ENCODE data around the gene EOGT.

The EOGT gene

DNA sequence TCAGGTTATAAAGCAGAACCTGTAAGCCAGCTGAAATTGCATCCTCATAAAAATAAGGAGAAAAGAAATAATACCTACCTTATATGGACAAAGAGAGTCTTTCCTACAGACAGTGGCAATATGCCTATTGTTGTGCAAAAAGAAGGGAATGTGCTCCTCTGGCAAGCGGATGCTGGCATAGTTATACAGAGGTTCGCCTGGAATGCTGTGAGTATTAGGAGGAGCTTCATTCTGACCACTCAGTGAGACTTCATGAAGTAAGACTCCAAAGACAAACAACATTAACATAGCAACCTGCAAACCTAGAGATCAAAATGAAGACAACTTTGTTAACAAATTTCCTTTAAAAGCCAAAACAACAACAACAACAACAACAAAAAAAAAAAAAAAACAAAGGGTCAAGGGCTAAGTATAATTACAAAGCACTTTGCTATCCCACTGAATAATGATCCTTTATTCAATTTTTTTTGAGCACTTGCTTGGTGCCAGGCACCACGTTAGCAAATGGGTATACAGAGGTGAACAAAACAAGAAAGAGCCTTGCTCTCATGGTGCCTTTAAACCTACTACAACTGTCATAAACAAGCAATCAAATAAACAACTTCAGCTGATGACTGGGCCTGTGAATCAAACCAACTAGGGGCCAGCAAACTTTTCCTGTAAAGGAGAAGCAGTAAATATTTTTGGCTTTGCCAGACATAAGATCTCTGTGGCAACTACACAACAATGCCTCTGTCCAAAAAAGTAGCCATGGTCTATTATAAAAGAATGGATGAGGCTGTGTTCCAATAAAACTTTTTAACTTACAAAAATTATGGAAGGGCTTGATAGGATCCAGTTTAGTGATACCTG is 3.7 kb downstream of the EOGT start:
- in situ Hi-C loops (cut with MboI; ENCODE audit: low sequenced_read_pairs) = no loop called here

DNA sequence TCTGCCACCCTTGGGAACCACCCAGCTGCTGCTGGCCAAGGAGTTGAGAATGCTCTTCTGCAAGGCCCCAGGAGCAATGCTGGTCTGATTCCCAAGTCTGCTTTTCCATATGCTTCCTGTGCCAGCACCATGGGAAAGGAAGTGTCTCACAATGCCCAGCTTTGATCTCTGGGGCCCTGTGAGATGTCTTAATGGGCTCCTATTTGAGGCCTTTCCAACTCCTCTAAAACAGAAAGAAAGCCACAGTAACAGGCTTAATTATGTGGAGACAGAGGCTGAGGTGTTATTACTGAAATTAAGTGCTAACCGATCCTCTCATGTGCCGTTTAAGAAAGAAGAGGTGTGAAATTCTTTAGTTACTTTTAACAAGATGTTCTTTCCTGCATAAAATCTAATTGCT is 4.5 kb downstream of the EOGT start:
- in situ Hi-C loops (cut with MboI; ENCODE audit: low sequenced_read_pairs) = no loop called here

DNA sequence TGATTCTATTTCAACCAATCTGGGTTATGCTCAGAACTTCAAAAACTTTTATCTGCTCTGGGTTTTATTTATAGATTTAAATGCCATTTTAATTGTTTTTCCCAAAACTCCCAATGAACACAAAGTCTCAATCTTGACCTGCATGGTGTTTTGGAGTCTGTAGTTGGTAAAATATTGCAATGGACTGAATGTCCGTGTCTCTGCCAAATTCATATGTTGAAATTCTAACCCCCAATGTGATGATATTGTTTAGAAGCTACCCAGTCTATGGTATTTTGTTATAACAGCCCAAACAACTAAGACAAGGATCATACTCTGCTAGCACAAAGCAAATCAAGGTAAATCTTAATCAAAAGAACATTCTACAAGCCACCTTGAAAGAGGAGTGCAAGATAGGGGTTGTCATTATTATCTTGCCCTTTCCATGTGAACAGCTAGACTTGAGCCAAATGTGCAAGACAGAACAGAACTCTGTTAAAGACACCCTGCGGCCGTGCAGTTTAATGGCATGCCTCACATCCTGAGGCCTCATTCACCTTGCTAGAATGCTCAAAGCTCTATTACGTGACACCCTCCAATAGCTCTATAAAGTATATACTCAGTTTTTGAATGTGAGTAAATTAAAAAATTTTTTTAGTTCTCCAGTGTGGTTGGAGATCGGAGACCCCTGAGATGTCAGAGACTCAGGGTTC is 7.5 kb downstream of the EOGT start:
- in situ Hi-C loops (cut with MboI; ENCODE audit: low sequenced_read_pairs) = no loop called here

DNA sequence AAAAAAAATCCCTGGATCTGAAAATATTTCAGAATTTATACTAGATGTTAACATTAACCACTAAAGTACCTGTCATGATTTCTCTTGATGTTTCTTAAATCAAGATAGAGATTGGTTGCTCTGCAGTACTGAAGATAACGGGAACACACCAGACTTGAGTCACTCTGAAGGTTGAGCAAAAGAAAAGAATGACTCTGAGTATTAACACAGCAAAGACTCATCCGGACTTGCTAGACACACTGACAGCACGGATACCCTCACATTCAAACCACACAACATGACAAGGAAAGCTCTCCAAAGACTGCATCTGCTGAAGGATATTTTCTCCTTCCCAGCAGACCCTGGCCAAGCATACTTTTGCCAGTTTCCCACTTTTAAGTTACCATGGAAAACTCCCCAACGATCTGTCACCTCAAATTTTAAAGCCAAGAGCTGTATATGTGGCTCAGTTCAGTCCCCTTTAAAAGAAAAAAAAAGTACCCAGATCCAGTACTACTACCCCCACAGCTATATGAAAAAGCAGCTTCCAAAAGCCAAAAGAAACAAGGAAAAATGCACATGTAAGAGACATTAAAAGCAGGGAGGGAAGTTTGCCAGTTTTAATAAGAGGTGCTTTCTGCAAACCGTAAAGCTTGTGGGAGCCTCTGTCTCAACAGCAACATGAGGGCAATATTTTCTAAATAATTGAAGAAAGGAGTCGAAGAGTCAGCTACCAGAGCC is 8.3 kb downstream of the EOGT start:
- in situ Hi-C loops (cut with MboI; ENCODE audit: low sequenced_read_pairs) = no loop called here

DNA sequence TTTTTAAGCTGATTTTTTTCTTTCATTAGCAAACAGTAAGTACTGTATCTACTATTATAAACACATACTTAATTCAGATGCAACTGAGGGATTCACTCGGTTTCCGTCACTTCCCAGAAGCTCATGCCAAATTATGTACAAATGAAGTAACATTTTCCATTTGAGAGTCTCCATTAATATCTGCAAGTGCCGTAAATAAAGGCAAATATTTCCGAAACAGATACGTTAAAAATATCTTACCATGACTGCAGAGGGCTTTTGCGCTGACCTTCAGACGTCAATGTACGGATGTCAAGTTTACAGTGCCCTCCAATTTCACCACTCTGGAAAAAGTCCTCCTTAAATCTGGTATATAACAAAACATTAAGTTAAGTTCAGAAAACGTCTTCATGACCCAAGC is 9.3 kb downstream of the EOGT start:
- in situ Hi-C loops (cut with MboI; ENCODE audit: low sequenced_read_pairs) = no loop called here

DNA sequence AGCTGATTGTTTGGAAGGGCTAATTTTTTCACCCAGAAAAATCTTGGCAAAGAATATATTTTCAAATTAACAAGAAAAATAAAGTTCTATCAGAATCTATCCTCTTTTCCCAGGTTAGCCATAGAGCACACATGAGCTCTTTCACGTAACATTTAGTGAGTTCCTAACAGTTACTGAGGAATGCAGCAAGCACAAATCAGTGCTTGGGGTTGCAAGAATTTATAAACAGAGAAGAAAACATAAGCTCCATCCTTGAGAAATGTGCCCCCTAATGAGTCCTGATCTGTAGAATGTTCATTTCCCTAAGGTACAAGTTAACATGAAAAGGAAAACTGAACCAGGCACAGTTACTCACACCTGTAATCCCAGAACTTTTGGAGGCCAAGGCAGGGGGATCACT is 13.9 kb downstream of the EOGT start:
- in situ Hi-C loops (cut with MboI; ENCODE audit: low sequenced_read_pairs) = no loop called here

DNA sequence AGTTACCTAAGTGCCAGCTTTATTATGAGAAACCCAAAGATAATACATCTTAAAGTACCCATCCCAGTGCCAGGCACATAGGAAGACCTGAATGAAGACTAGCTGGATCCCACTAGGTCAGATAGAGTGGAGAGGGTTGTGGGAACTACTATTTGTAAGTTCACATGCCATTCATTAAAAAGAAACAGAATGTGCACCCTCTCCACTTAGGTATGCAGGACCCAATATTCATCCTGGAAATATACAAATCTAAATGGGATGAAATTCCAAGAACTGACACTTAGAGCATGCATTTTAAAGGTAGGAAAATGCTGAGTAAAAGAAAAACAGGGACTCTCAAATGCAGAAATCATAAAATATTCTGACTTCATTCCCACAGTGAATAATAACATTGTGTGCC is 14.3 kb downstream of the EOGT start:
- in situ Hi-C loops (cut with MboI; ENCODE audit: low sequenced_read_pairs) = no loop called here

DNA sequence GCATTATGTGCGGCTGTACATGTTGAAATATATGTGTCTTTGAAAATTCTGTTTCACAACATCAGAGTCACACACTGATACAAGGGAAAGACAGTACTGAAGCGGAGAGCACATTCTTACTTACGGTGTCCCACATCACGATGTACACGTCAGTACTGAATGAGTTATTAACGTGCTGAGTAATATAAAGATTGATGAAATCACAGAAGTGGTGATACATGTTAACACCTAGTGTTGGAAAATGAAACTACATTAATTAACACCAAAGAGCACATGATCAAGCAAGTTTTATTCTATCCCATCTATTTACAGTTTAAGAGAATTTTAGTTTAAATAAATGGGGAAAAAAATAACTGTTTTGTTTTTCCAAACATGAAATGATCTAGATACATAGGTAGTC is 15.6 kb downstream of the EOGT start:
- in situ Hi-C loops (cut with MboI; ENCODE audit: low sequenced_read_pairs) = no loop called here

DNA sequence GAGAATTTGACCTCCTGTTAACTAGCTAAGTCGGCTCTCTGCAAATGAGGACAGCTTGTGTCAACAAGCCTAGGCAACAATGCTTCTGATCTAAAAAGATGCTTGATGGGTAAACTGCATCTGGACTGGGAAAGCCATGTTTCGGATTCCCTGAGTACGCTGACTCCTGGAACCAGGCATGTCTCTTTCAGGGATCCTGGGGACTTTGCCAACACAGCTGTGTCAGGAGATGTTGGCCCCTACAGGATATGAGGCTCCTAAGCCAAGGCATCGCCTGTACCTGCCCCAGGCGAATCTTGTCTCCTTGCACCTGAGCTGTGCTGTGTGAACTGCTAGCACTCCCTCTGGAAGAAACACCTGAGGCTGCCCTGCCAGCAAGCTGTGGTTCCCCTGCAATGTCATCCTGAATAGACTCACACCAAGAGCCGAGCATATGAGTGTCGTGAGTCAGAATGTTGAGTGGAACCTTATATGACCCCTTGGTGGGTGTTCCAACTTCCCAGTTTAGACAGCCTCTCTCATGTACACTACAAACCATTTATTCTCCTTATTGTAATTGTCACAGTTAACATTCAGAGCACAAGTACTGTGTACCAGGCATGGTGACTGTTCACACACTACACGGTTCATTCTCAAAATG is 17.0 kb downstream of the EOGT start:
- in situ Hi-C loops (cut with MboI; ENCODE audit: low sequenced_read_pairs) = no loop called here

DNA sequence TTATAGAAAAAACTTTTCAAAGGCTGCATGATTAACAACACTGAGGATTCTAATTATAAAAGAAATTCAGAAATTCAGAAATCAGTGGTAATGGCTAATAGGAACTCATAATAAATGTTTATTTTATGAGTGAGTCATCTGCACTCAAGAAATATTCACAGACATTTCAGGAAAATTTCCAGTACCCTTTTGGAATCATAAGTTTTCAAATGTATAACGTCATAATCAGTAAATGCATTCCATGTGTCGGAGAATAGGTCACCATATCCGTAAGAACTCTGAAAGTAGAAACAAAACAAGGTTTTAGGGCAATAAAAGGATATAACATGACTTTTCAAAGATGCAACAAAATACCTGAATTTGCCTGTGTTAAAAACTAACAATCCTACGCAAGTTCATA is 24.7 kb downstream of the EOGT start:
- in situ Hi-C loops (cut with MboI; ENCODE audit: low sequenced_read_pairs) = no loop called here

DNA sequence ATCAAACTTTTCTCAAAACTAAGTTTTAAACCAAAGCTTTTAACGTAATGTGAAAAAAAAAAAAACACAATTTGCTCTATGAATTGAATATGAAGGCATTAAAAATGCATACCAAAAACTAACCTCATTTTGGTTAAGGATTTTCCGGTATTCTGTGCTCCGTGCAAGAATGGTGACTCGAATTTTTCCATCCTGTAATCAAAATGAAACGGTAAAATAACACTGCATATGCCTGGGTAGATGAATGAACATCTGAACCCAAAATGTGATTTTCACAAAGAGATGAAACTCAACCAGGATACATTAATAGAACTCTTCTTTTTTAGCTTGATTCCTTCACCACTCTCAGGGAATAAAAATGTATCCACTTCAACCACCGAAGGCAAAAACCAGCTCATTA is 26.2 kb downstream of the EOGT start:
- in situ Hi-C loops (cut with MboI; ENCODE audit: low sequenced_read_pairs) = no loop called here

DNA sequence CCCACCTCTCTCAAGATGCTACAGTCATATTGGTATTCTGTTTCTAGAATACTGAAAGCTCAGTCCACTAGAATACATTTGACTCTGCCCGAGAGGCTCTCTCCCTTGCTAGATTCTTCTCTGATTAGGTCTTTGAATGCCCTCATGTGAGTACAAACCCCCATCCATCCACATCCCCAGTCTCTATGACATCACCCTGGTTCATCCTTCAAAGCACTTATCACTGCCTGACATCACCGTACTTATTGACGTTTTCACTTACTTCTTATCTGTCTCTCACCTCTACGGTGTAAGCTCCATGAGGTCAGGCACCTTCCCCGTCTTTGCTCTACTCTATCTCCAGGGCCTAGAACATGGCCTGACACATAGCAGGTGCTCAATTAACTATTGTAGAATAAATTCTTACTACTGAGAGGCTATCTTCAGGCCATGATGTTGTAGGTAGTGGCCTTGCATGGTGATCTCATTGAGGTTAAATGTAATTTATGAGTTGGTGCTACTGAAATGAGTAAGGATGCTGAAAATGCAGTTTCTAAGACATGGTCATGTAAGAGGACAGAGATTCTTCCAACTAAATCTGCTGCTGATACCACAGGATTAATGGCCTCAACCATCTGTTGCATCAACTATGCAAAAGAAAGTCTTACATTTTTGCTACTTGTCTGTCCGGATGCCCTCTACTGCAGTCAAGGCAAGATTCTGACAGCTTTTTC is 26.8 kb downstream of the EOGT start:
- in situ Hi-C loops (cut with MboI; ENCODE audit: low sequenced_read_pairs) = no loop called here

DNA sequence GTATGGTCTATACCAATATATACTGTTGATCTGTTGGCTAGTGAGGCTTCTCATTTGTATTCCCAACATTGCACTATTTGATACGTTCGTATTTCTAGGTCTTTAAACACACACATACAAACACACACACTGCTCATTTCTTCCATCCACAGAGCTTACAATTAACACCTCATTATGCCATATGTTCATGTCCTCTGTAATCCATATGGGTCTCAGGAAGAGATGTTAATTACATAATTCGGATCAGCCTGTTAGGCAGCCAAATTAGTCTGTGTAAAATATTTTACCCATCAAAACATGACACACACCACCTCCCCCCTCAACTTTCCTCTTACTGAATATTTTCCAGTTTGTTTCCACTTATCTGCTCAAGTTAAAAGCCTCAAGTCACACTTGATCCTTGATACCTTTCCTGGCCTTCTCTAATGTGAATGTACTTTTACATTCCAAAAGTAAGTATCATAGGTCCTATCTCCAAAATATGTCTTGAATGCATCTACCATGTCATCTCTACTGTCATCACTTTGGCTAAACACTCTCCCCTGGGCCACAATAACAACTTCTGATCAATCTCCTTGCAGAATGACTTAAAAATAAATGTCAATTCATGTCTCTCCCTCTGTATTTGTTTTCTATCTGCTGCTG is 28.2 kb downstream of the EOGT start:
- in situ Hi-C loops (cut with MboI; ENCODE audit: low sequenced_read_pairs) = no loop called here

DNA sequence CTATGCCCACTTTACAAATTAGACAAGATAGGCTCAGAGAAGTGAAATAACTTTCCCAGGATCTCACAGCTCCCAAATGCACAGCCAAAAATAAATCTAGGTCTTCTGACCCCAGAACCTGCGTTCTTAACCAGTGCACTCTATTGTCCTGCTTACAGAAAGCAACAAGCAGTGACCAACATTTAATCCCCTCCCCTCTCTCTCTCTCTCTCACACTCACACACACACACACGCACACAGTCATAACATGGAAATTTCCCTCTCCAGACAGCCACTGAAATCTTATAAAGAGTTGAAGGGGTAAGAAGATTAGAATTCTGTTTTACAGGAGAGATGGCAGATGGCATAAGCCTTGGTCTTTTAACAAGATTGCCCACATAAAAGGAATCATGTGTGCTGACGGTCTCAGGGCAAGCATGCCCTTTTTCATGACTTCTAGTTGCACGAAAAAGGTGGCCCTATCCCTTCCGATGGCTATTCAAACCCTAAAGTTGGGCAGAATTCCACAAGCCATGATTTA is 29.4 kb downstream of the EOGT start:
- in situ Hi-C loops (cut with MboI; ENCODE audit: low sequenced_read_pairs) = no loop called here

DNA sequence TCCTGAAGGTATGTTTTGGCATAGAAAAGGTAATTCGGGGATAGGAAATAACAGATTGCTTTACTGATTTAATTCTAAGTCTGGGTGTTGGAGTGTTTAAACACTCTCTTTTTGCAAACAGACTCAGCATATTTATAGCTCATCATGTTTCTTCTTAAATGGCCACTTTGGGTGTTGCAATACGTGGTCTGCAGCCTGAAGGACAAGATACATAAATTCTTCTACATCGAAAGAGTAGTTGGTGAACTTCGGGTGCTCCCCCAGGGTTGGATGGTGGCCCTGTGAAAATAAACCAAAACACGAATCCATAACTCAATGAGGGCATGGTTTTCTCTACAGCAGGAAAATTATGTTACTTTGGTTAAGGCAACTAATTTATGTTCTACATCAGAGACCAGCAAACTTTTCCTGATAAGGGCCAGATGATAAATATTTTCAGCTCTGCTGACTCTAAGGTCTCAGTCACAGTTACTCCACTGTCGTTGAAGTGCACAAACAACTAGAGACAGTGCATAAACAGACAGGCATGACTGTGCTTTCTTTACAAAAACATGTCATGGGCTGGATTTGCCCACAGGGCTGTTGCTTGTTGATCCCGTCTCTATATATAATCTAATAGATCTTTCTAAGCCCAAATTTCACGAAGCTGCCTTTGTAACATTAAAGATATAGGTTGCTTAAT is 35.9 kb downstream of the EOGT start:
- in situ Hi-C loops (cut with MboI; ENCODE audit: low sequenced_read_pairs) = no loop called here

DNA sequence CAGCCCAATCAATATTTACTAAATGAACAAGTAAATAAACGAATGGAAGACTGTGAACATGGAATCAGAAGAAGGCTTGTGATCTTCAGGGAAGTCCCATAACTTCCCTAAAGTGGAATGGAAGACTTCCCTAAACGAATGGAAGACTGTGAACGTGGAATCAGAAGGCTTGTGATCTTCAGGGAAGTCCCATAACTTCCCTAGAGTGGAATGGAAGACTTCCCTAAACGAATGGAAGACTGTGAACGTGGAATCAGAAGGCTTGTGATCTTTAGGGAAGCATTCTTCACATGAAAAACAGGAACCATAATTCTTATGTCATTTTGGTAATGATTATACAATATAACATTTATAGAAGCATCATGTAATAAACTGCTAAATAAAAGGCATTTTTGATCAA is 38.8 kb downstream of the EOGT start:
- in situ Hi-C loops (cut with MboI; ENCODE audit: low sequenced_read_pairs) = no loop called here

DNA sequence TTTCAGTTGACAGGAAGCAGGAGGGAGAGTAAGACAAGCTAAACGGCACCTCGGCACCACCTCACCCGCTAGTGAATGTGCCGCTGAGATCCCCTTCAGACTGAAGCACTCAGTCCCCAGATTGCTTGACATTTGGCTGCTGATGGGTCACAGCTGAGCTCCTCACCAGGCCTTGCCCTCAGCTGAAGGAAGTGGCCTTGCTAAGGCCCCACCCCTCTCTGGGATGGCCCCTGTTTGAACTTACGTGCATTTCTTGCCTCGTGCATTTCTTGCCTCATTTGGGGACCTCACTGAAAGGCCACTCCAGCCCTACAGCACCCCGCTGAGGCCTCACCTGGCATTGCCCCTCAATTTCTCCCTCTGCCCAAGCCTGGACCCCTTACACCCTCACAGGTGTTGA is 39.8 kb downstream of the EOGT start:
- in situ Hi-C loops (cut with MboI; ENCODE audit: low sequenced_read_pairs) = no loop called here

DNA sequence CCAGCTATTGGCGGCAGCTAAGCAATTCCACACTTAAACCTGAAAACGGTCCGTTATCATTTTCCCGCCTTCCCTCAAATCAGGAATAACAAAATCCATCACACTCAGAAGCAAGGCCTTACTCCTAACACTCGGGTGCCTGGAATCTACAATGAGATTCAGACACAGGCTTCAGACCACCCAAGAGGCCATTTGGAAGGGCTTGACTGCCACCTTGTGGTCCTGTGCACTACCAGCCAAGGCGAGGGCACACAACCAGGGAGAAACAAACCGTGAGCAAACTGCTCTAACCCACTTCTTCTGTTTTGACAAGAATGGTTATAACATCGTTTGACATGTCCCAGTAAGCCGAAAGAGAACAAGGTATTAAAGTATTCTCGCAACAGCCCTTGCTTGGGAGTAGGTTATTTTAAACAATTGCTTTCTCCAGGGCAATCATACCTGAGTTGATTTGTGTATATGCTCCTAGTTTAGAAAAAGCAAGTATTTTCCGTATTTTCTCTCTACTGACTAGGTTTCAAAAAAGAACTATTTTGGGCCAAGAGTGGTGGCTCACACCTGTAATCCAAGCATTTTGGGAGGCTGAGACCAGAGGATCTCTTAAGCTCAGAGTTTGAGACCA is 41.0 kb downstream of the EOGT start:
- in situ Hi-C loops (cut with MboI; ENCODE audit: low sequenced_read_pairs) = no loop called here

DNA sequence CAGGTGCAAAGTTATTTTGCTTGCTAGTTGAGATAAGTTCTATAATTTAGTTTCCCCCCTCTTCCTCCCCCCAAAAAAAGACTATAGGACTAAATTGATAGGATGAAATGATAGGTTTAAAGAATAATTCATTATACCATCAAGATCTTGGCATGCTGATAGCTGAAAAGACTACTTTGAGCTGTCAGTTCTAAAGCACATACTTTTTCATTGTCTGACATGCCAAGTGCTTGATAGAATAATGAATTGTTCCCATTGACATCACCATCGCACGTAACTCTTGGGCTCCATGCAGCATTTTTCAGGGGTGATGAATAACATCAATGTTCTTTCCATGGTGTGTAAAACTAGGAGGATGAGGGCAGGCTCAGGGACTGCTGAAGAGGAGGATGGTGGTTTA is 48.8 kb downstream of the EOGT start:
- in situ Hi-C loops (cut with MboI; ENCODE audit: low sequenced_read_pairs) = no loop called here

Data from HL-60/S4 treated with retinoic acid at 250 ng/mL for 4 days and 3 days (cell line).